ENCODE results near the gene FRMD4A.

DNA sequence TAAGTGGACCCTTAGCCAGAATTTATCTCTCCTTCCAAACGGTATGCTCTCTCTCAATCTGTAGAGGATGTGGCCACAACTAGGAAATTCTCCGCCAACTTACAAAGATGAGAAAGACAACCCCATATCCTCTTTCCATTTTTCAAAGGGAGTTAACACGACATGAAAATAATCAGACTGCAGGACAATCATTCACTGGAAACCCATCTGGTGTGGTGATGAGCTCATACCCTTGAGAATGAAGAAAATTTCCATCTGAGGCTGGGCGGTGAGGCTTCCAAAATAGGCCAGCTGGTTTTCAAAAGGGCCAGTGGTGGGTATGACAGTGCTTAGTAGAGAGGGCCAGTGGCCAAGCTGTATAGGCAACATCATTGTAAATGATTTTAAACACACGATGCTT is 369.6 kb downstream of the FRMD4A start:
- TF ChIP-seq, protein P1, sequence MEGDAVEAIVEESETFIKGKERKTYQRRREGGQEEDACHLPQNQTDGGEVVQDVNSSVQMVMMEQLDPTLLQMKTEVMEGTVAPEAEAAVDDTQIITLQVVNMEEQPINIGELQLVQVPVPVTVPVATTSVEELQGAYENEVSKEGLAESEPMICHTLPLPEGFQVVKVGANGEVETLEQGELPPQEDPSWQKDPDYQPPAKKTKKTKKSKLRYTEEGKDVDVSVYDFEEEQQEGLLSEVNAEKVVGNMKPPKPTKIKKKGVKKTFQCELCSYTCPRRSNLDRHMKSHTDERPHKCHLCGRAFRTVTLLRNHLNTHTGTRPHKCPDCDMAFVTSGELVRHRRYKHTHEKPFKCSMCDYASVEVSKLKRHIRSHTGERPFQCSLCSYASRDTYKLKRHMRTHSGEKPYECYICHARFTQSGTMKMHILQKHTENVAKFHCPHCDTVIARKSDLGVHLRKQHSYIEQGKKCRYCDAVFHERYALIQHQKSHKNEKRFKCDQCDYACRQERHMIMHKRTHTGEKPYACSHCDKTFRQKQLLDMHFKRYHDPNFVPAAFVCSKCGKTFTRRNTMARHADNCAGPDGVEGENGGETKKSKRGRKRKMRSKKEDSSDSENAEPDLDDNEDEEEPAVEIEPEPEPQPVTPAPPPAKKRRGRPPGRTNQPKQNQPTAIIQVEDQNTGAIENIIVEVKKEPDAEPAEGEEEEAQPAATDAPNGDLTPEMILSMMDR (IDR thresholded peaks at IDR 0.05): no peak
- TF ChIP-seq POLR2A (IDR thresholded peaks at IDR 0.05): no peak

All from heart left ventricle (tissue), 13 donors.